ENCODE results near the gene LHFPL3.
"Not testable (repeated sequence)": the region's sequence is repeated elsewhere in the genome, so short reads cannot be mapped to it uniquely, and the experiment has no call there.

The LHFPL3 gene

DNA sequence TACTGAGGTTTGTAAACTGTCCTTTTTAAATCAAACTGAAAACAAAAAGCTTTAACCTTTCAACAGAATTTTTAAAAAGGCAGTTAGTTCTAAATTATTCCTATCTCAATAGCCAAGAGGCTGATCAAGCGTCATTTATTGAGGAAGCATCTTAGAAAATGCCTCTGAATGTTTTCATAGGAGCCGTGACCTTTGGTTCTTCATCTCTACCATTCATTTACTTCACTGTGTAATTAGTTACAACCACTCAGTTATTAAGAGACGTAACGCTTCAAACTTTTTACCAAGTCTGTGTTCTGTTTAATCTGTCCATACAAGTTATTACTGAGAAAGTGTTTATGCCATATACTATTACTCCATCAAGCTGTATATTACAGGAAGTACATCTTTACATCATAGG lies 578.2 kb downstream of the LHFPL3 start:
- DNase-seq (no peak), ATAC-seq (no peak)
- H3K9me3 Mint-ChIP-seq, result no peaks in the 10 kb centered on the region
- no peak overlapping the region for H3K27ac Mint-ChIP-seq
- no peaks in the 10 kb centered on the region for H3K36me3 Mint-ChIP-seq (ENCODE audit: low read depth)
- no peak overlapping the region for H3K4me3 Mint-ChIP-seq
- H3K27me3 Mint-ChIP-seq, result peaks cover 14% of the 10 kb centered on the region
- H3K4me1 Mint-ChIP-seq, result peaks cover 2% of the 10 kb centered on the region

- H3K4me3 Mint-ChIP-seq, result no peak overlapping the region
- H3K36me3 Mint-ChIP-seq (ENCODE audit: low read depth), result no peaks in the 10 kb centered on the region
- no peak overlapping the region for H3K27ac Mint-ChIP-seq
- DNase-seq (no peak), ATAC-seq (no peak)
- no peaks in the 10 kb centered on the region for H3K9me3 Mint-ChIP-seq
- H3K4me1 Mint-ChIP-seq, result peaks cover 2% of the 10 kb centered on the region
- peaks cover 14% of the 10 kb centered on the region for H3K27me3 Mint-ChIP-seq
Observed at GRCh38 chr7:104908636-104909035, 580.2 kb downstream of the LHFPL3 start.

- no peaks in the 10 kb centered on the region for H3K36me3 Mint-ChIP-seq (ENCODE audit: low read depth)
- no peaks in the 10 kb centered on the region for H3K9me3 Mint-ChIP-seq
- H3K4me3 Mint-ChIP-seq, result no peak overlapping the region
- peaks cover 12% of the 10 kb centered on the region for H3K27me3 Mint-ChIP-seq
- H3K4me1 Mint-ChIP-seq, result peaks cover 2% of the 10 kb centered on the region
- ATAC-seq (no peak), DNase-seq (no peak)
- no peak overlapping the region for H3K27ac Mint-ChIP-seq
Observed at GRCh38 chr7:104909096-104909495, 580.7 kb downstream of the LHFPL3 start.

DNA sequence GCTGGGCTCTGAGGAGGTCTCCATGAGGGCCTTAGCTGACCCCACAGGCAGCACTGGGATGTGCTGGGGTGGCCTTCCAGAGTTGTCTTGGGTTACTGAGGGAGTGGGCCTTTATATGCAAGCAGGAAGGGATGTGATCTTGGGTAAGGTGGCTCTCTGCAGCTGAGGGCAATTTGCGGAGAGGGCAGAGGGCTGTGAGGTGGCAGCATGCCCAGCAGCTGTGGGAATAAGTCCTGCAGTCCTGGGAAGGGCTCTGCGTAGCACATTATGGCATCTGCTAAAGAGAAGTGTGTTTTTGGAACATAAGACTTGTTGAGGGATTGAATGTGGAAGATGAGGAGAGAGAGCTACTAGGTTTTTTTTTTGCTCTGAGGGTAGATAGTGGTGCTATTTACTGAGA lies 586.0 kb downstream of the LHFPL3 start:
- Mint-ChIP-seq H3K27me3 (peaks cover 6% of the 10 kb centered on the region), H3K9me3 (no peaks in the 10 kb centered on the region), H3K27ac (no peak overlapping the region), H3K4me3 (no peak overlapping the region), H3K36me3 (ENCODE audit: low read depth) (no peaks in the 10 kb centered on the region), H3K4me1 (peaks cover 2% of the 10 kb centered on the region)
- DNase-seq (no peak), ATAC-seq (no peak)

- no peak overlapping the region for H3K27ac Mint-ChIP-seq
- ATAC-seq (no peak), DNase-seq (no peak)
- no peak overlapping the region for H3K4me3 Mint-ChIP-seq
- no peaks in the 10 kb centered on the region for H3K27me3 Mint-ChIP-seq
- no peaks in the 10 kb centered on the region for H3K36me3 Mint-ChIP-seq (ENCODE audit: low read depth)
- H3K9me3 Mint-ChIP-seq, result no peaks in the 10 kb centered on the region
- H3K4me1 Mint-ChIP-seq, result peaks cover 6% of the 10 kb centered on the region
Observed at GRCh38 chr7:104921596-104921995, 593.2 kb downstream of the LHFPL3 start.

DNA sequence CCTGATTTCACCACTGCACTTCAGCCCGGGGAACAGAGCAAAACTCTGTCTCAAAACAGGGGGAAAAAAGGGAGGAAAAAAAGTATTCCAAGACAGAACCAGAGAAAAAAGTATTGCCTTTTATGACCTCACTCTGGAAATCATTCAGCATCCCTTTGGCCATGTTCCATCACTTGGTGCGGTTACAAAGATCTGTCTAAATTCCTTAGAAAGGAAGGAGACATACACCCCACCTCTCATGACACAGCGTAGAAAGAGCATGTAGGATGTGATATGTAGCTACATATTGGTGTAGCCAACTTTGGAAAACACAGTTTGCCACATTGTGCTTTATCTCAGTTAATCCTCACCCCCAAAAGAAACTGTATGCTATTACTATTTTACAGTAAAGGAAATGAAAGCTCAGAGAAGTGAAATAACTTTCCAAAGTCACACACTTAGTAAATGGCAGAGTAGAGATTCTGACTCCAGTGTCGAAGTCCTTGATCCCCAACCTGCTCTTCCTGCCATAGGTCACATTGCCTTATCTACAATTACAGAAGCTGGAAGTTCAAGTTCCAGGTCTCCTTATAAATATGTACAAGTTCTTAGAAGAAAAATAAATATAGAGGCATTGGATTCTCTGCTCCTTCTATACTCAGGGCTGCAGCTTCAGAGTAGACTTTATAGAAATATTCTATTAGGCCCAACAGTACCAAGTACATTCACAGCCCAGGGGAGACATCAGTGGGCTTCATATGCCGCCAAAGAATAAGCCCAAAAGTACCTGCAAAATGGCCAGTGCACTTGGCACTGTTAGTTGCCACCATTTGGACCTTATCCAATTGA lies 594.0 kb downstream of the LHFPL3 start:
- Mint-ChIP-seq H3K4me3 (no peak overlapping the region), H3K9me3 (no peaks in the 10 kb centered on the region), H3K27me3 (no peaks in the 10 kb centered on the region), H3K36me3 (ENCODE audit: low read depth) (no peaks in the 10 kb centered on the region), H3K4me1 (peaks cover 6% of the 10 kb centered on the region), H3K27ac (no peak overlapping the region)
- DNase-seq (no peak), ATAC-seq (no peak)

GRCh38 chr7:104923010-104923421 lies 594.6 kb downstream of the LHFPL3 start:
- Mint-ChIP-seq H3K27me3 (no peaks in the 10 kb centered on the region), H3K27ac (peak overlapping the region; percentile 14), H3K4me3 (no peak overlapping the region), H3K36me3 (ENCODE audit: low read depth) (no peaks in the 10 kb centered on the region), H3K9me3 (no peaks in the 10 kb centered on the region), H3K4me1 (peaks cover 6% of the 10 kb centered on the region)
- peak; percentile 79 for DNase-seq
- ATAC-seq, result peak; percentile 99

DNA sequence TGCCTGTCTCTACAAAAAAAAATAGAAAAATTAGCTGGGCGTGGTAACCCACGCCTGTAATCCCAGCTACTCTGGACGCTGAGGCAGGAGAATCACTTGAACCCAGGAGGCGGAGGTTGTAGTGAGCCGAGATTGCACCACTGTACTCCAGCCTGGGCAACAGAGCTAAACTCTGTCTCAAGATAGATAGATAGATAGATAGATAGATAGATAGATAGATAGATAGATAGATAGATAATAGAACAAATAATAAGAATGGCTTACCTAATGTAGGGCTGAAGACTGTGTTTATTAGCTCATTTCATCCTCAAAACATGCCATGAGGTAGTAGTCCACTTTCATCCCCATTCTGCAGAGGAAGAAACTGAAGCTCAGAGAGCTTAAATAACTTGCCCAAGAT lies 597.8 kb downstream of the LHFPL3 start:
- H3K9me3 Mint-ChIP-seq; H3K4me1 Mint-ChIP-seq; H3K27ac Mint-ChIP-seq; ATAC-seq; DNase-seq; H3K4me3 Mint-ChIP-seq; H3K27me3 Mint-ChIP-seq; H3K36me3 Mint-ChIP-seq (ENCODE audit: low read depth): not testable (repeated sequence)

GRCh38 chr7:104926601-104927041 lies 598.2 kb downstream of the LHFPL3 start:
- no peak overlapping the region for H3K4me3 Mint-ChIP-seq
- DNase-seq, result no peak
- no peak for ATAC-seq
- H3K4me1 Mint-ChIP-seq, result peaks cover 10% of the 10 kb centered on the region
- H3K9me3 Mint-ChIP-seq, result no peaks in the 10 kb centered on the region
- H3K27ac Mint-ChIP-seq, result no peak overlapping the region
- H3K27me3 Mint-ChIP-seq, result no peaks in the 10 kb centered on the region
- no peaks in the 10 kb centered on the region for H3K36me3 Mint-ChIP-seq (ENCODE audit: low read depth)

DNA sequence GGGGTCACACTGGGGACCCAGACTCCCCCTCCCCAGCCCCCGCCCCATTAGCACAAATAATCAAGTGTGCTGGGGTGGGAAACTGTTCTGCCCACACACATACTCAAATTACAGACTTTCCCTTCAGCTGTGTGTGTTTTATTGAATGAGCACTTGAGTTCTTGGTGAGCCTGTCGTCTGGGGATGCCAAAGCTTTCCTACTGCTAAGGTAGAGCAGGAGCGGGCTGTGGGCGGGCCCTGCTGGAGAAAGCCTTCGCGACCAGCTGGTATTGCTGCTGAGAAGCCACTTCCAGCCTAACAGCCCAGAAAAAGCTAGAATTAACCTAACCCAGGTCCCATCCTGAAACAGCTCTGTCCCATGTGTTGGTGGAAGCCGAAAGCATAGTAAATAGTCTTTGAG lies 598.7 kb downstream of the LHFPL3 start:
- Mint-ChIP-seq H3K4me1 (peaks cover 10% of the 10 kb centered on the region), H3K9me3 (no peaks in the 10 kb centered on the region), H3K27me3 (no peaks in the 10 kb centered on the region), H3K27ac (no peak overlapping the region), H3K4me3 (no peak overlapping the region), H3K36me3 (ENCODE audit: low read depth) (no peaks in the 10 kb centered on the region)
- no peak for DNase-seq
- ATAC-seq, result no peak

GRCh38 chr7:104928721-104929400 lies 600.5 kb downstream of the LHFPL3 start:
- H3K9me3 Mint-ChIP-seq, result no peaks in the 10 kb centered on the region
- no peak overlapping the region for H3K4me3 Mint-ChIP-seq
- no peak overlapping the region for H3K27ac Mint-ChIP-seq
- ATAC-seq (no peak), DNase-seq (no peak)
- H3K4me1 Mint-ChIP-seq, result peaks cover 9% of the 10 kb centered on the region
- no peaks in the 10 kb centered on the region for H3K27me3 Mint-ChIP-seq
- no peaks in the 10 kb centered on the region for H3K36me3 Mint-ChIP-seq (ENCODE audit: low read depth)

GRCh38 chr7:104929921-104930320 lies 601.5 kb downstream of the LHFPL3 start:
- ATAC-seq (no peak), DNase-seq (no peak)
- Mint-ChIP-seq H3K9me3 (no peaks in the 10 kb centered on the region), H3K36me3 (ENCODE audit: low read depth) (no peaks in the 10 kb centered on the region), H3K27me3 (no peaks in the 10 kb centered on the region), H3K4me3 (no peak overlapping the region), H3K4me1 (peaks cover 12% of the 10 kb centered on the region), H3K27ac (no peak overlapping the region)

- DNase-seq (no peak), ATAC-seq (no peak)
- peak overlapping the region; percentile 71 for H3K27ac Mint-ChIP-seq
- H3K9me3 Mint-ChIP-seq, result no peaks in the 10 kb centered on the region
- H3K4me1 Mint-ChIP-seq, result peaks cover 15% of the 10 kb centered on the region
- no peaks in the 10 kb centered on the region for H3K36me3 Mint-ChIP-seq (ENCODE audit: low read depth)
- H3K27me3 Mint-ChIP-seq, result no peaks in the 10 kb centered on the region
- H3K4me3 Mint-ChIP-seq, result no peak overlapping the region
Observed at GRCh38 chr7:104931181-104931781, 602.9 kb downstream of the LHFPL3 start.

DNA sequence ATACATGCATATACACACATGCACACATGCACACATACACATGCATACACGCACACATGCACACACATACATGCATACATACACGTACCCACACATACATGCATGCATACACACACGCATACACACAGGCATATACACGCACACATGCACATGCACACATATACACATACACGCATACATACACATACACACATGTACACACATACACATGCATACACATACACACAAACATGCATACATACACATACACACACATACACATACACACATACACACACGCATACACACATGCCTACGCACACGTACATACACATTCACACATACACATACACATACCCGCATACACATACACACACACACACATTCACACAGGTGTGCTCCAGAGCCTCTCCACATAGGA lies 604.6 kb downstream of the LHFPL3 start:
- H3K27ac Mint-ChIP-seq, result peak overlapping the region; percentile 15
- H3K36me3 Mint-ChIP-seq (ENCODE audit: low read depth), result no peaks in the 10 kb centered on the region
- H3K4me3 Mint-ChIP-seq, result no peak overlapping the region
- DNase-seq (no peak), ATAC-seq (no peak)
- no peaks in the 10 kb centered on the region for H3K27me3 Mint-ChIP-seq
- no peaks in the 10 kb centered on the region for H3K9me3 Mint-ChIP-seq
- H3K4me1 Mint-ChIP-seq, result peaks cover 13% of the 10 kb centered on the region

- H3K36me3 Mint-ChIP-seq (ENCODE audit: low read depth), result no peaks in the 10 kb centered on the region
- no peaks in the 10 kb centered on the region for H3K9me3 Mint-ChIP-seq
- no peak for ATAC-seq
- H3K27ac Mint-ChIP-seq, result no peak overlapping the region
- peaks cover 13% of the 10 kb centered on the region for H3K4me1 Mint-ChIP-seq
- H3K27me3 Mint-ChIP-seq, result no peaks in the 10 kb centered on the region
- no peak overlapping the region for H3K4me3 Mint-ChIP-seq
- no peak for DNase-seq
Observed at GRCh38 chr7:104933521-104933988, 605.2 kb downstream of the LHFPL3 start.

Measured in activated naive CD8-positive, alpha-beta T cell treated with anti-CD3 and anti-CD28 coated beads, Interleukin-2, amount 50 U/mL, for 24 hours (primary cell).